Measurements from ENCODE around the gene WBP1L.
A peak's percentile ranks its signal among the peaks of the same experiment; 100 is the strongest.
"Not testable (repeated sequence)": the region's sequence is repeated elsewhere in the genome, so short reads cannot be mapped to it uniquely, and the experiment has no call there.

Gene WBP1L

GRCh38 chr10:102726274-102726673 lies 17.5 kb upstream of the WBP1L start:
- no peak for DNase-seq

GRCh38 chr10:102727037-102727818 lies 16.5 kb upstream of the WBP1L start:
- DNase-seq: no peak

- DNase-seq: peak; percentile 29
Observed at GRCh38 chr10:102729029-102730026, 14.4 kb upstream of the WBP1L start.

GRCh38 chr10:102731222-102731800 lies 12.4 kb upstream of the WBP1L start:
- no peak for DNase-seq

GRCh38 chr10:102732661-102733060 lies 11.1 kb upstream of the WBP1L start:
- no peak for DNase-seq

- DNase-seq: no peak
Observed at GRCh38 chr10:102735065-102735562, 8.6 kb upstream of the WBP1L start.

- no peak for DNase-seq
Observed at GRCh38 chr10:102738692-102739121, 5.0 kb upstream of the WBP1L start.

- no peak for DNase-seq
Observed at GRCh38 chr10:102740229-102740628, 3.5 kb upstream of the WBP1L start.

GRCh38 chr10:102741726-102742237 lies 2.0 kb upstream of the WBP1L start:
- DNase-seq: no peak

- not testable (repeated sequence) for DNase-seq
Observed at GRCh38 chr10:102742313-102742712, 1.4 kb upstream of the WBP1L start.

GRCh38 chr10:102743078-102743587 lies 615 bp upstream of the WBP1L start:
- DNase-seq: no peak

- DNase-seq: no peak
Observed at GRCh38 chr10:102744374-102745051, 765 bp downstream of the WBP1L start.

- no peak for DNase-seq
Observed at GRCh38 chr10:102745157-102745556, 1.4 kb downstream of the WBP1L start.

GRCh38 chr10:102752266-102752930 lies 8.7 kb downstream of the WBP1L start:
- no peak for DNase-seq

GRCh38 chr10:102752934-102753664 lies 9.4 kb downstream of the WBP1L start:
- DNase-seq: no peak

- DNase-seq: no peak
Observed at GRCh38 chr10:102753718-102754117, 10.0 kb downstream of the WBP1L start.

GRCh38 chr10:102757323-102757722 lies 13.6 kb downstream of the WBP1L start:
- DNase-seq: no peak

- no peak for DNase-seq
Observed at GRCh38 chr10:102758240-102758932, 14.6 kb downstream of the WBP1L start.

GRCh38 chr10:102758933-102759262 lies 15.2 kb downstream of the WBP1L start:
- not testable (repeated sequence) for DNase-seq

GRCh38 chr10:102759497-102760210 lies 15.9 kb downstream of the WBP1L start:
- DNase-seq: no peak
